GM19035 (cell line): Measurements from ENCODE around the gene PIP4K2C.

Experiments
- ATAC-seq: cut with Tn5 transposase; IDR thresholded peaks from one replicate; pipeline ENCODE4 v1.9.1; 2021; ENCODE audit not compliant: unreplicated experiment

Gene PIP4K2C

GRCh38 chr12:57590864-57591781 lies at the start of gene PIP4K2C:
Gene PIP4K2C, plus strand, starts transcription at chr12:57591192. Its CDS starts 98 bp downstream, at chr12:57591290.
- peak; percentile 94 for ATAC-seq

- no peak for ATAC-seq
Observed at GRCh38 chr12:57541717-57542116, 49.3 kb upstream of the PIP4K2C start.

DNA sequence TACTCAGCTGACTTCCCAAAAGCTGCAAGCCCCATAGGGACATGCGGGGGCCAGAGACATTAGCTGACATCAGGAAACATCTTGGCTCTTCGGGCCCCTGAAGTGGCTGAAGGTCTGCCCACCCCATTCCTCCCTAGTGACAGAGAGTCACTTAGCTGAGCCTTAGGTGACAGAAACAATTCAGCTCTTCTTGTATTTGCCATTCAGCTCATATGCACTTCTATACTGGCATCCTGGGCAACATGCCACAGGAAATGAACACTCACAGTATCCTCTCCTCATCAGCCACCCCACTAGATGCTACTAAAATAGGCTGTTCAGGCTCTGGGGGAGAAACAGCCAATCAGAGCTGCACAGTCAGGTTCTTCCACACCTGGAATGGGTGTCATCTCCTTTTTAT lies 47.4 kb upstream of the PIP4K2C start:
- ATAC-seq: no peak

GRCh38 chr12:57545809-57546437 lies 45.1 kb upstream of the PIP4K2C start:
- ATAC-seq: no peak

DNA sequence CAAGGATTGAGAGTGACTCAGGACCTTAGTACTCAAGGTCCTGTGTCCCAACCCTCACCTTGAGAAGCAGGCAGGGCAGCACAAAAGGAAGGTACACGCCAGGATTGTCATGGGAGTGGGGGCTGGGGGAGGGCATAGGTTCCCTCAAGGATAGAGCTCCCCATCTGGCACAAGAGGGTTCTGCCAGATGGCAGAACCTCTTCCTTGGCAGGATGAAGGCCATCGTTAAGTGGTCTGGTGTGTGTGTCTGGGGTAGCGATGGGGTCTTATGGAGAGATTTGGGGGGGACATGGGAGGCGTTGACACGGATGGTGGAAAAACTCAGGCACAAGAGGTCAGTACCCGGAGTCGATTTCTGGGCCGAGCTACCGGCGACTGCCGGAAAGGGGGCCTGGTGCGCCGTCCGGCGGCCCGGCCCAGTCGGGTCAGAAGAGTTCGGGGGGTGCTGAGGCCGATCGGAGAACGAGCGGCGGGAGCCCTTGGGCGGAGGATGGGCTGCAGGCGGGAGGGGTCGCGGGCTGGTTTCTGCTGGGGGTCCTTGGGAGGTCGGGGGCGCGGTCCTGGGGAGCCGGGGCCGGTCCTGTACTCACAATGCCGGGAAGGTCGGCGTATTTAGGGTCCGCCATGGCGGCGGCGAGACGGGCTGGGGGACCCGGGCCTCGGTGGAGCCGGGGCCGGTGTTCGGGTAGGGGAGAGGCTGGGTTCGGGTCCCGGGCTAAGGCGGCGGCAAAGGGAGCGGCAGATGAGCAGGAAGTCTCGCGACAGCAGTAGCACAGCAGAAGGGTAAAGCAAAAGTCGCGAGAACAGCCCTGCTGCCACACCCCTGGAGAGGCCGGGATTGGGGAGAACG lies 44.3 kb upstream of the PIP4K2C start, which contains the start of gene DCTN2:
DCTN2 (minus strand) TSS at position 755 of the 850 bp plus-strand sequence; CDS start at position 626, 129 bp downstream.
- peak; percentile 97 for ATAC-seq

DNA sequence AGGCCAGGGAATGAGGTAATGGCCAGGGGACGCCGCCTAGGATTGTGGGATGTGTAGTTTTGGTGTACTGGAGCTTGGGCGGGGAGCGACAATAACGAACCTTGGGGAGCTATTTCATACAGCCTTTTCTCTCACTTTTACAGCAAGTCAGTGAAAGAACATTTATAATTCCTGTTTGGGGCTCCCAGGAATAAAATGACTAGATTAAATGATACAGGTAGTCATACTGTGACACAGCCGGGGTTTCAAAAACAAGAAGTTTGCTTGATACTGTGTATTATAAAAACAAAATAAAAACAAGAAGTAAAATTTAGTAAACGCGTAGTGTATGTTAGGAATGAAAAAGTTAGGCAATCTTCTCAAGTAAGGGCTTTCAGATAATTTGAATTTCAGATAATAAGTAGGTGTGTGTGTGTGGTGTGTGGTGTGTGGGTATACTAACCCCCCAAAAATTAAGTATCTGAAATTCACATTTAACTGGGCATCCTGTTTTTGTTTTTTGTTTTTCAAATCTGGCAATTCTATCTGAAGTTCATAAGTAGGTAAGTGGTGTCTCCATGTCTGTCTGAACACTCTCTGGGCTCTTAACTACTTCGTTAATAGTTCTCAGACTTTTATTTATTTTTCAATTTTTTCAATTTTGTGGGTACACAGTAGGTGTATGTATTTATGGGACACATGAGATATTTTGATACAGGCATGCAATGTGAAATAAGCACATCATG lies 43.5 kb upstream of the PIP4K2C start:
- no peak for ATAC-seq

- no peak for ATAC-seq
Observed at GRCh38 chr12:57548013-57548315, 43.0 kb upstream of the PIP4K2C start.

DNA sequence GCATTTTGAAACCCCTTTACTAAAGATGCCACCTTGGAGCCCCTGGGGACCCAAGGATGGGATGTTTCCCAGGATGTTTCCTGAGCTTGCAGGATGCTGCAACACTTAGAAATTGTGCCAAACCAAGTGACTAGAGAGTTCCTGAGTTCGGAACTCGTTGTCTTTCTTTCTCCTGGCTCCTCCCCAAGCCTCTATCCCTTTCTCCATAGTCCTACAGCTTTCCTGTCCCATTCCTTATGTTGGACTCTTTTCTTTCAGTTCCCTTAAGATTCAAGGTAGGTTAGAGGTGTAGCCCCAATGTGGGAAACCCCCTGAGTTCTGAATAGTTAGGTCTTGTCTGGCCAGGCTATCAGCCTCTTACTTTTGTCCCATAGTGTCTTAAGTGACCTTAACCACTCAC lies 42.5 kb upstream of the PIP4K2C start:
- no peak for ATAC-seq

GRCh38 chr12:57549203-57549908 lies 41.6 kb upstream of the PIP4K2C start:
- ATAC-seq: no peak

DNA sequence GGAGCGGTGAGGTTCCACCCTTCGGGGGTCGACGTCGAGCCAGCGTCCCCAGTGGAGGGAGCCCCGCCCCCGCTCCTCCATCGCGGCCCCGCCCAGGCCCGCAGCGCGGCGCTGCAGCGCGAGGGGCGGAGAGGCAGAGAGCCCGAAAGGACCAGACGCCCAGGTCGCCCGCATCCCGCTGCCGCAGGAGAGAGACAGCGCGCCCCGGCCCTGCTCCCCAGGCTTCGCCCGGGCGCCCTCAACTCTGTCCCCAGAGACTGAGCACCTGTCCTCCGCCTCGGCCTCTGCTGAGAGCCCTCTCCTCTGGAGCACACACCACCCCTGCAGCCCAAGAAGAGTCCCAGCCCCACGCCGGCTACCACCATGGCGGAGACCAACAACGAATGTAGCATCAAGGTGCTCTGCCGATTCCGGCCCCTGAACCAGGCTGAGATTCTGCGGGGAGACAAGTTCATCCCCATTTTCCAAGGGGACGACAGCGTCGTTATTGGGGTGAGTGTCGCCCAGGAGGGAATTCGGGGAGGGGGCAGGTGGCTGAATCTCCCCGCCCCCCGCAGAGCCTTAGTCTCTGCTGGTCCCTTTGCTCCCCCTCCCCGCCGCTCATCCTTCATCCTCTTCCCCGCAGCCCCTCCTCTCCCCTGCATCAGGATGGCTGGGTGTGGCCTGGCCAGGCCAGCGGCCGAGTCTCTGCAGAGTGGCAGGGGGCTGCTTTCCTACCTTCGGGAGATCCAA lies 40.9 kb upstream of the PIP4K2C start, which contains the start of gene KIF5A:
KIF5A (plus strand) TSS at position 136 of the 732 bp plus-strand sequence; CDS start at position 364, 228 bp downstream.
- ATAC-seq: peak; percentile 37

DNA sequence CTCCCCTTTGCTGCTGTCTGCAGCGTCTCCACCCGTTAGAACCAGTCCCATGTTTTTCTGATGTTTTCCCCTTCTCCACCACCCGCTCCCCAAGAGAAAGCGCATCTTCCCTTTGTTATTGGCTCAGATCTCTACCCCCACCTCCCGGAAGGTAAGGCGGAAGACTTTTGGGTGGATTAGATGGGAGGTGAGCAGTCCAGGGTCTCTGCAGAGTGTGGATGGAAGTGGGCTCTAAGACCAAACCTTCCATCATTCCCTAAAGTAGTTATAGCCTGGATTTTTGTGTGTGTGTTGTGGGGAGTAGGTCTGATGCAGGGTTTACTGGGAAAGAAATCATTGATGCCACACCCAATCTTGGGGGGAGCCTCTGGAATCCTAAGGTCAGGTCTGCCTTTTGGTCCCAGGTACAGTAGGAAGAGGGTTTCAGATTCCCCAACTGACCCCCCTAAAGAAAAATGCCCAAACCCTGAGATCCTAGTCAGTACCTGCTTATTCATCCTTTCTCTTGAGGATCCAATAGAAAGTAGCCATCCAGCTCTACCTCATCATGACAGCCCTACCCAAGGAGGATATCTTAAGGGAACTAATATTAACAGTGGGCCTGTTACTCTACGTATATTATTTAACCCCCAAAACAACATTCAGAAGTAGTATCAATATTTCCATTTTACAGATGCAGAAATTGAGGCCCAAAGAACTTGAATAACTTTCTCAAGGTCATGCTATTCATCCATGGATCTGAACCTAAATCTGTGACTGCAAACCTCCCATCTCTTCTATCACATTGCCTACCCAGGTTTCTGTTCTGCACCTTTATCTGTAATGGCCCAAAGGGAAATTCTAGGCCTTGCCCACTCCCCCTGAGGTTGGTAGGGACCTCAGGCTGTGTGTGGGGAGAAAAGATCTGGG lies 40.1 kb upstream of the PIP4K2C start:
- ATAC-seq: no peak

GRCh38 chr12:57551637-57552305 lies 39.2 kb upstream of the PIP4K2C start:
- ATAC-seq: no peak

- ATAC-seq: no peak
Observed at GRCh38 chr12:57552306-57552651, 38.7 kb upstream of the PIP4K2C start.

DNA sequence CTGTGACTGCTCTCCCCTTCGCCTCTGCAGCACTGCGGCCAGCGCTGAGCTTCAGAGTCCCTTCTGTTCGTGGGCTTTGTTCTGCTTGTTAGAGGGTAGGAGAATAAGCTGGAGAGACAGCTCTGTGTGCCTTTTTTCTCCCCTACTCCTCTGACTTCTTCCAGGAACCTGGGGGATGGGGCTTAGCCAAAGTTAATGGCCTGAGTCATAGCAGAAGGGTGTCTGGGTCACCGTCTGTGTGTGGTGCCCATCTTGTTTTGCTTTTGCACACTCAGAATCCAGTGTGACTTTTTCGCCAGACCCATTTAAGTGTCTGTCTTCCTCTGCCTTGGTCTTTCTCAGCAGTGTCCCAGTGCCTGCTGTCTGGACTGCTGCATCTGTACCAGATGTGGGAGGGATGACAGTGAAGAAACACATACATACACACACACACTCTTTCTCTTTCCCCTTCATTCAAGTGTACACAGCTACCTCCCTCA lies 38.1 kb upstream of the PIP4K2C start:
- ATAC-seq: no peak

- ATAC-seq: no peak
Observed at GRCh38 chr12:57553343-57554202, 37.4 kb upstream of the PIP4K2C start.

GRCh38 chr12:57554453-57554852 lies 36.5 kb upstream of the PIP4K2C start:
- ATAC-seq: no peak

DNA sequence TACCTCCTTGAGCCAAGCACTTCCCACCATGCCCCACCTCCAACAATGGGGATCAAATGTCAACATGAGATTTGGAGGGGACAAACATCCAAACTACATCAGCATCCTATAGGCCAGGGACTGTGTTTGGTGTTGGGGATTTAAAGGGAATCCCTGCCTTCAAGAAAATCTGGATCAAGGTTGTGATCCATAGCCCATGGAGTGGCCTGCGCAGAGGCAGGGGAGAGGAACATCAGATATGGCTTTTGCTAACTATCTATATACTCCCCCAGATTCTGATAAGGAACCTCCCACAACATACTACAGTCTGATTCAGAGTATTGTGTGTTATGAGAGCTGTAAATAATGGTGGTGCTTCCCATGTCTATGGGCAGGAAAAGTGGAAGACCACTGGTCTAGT lies 36.1 kb upstream of the PIP4K2C start:
- no peak for ATAC-seq
